Endothelial cell of umbilical vein (primary cell): Measurements from ENCODE around the gene TBC1D28. TPM values are rescaled to one million over a fixed set of nuclear protein-coding genes. Genes with fewer than 3 reads are reported as not detected.
"Not testable (repeated sequence)": the region's sequence is repeated elsewhere in the genome, so short reads cannot be mapped to it uniquely, and the experiment has no call there.

Experiments
- BruUV-seq: library from RNA; stranded (reverse); fragments of 400-500 nt; replicated peaks from 2 replicates; lab custom pipeline; 2021; lab: Mats Ljungman, UMichigan
- CTCF ChIA-PET: fragments of 300-600, 350-600 bp; sonication (Branson Sonifier 250); formaldehyde crosslinking; loops from one replicate; lab custom pipeline; 2021; ENCODE audit warnings: antibody characterized with exemption, inconsistent platforms; lab: Charles Lee
- POLR2A ChIA-PET: fragments of 300-600, 350-600 bp; sonication (Branson Sonifier 250); formaldehyde crosslinking; loops from one replicate; lab custom pipeline; 2021; ENCODE audit warnings: antibody characterized with exemption, inconsistent platforms; lab: Charles Lee
- DNase-seq: peaks from one replicate; pipeline ENCODE4 v3.0.0-alpha.2; 2011; ENCODE audit warnings: low read depth, low spot score
- FAIRE-seq: peaks from 2 replicates; lab custom pipeline; 2011; peaks lifted over from hg19 to GRCh38; lab: Jason Lieb, UNC
- H2AFZ ChIP-seq: 2 replicates; pipeline ENCODE4 v1.6.0; 2012; ENCODE audit warnings: low read depth, low read length, control low read depth, inconsistent platforms
- H3K27ac ChIP-seq: 2 replicates; pipeline ENCODE4 v1.5.1; 2011; ENCODE audit warnings: low read depth, mild to moderate bottlenecking, control low read depth, low read length, moderate library complexity; ENCODE audit not compliant: insufficient read depth
- H3K27me3 ChIP-seq, 2 experiments: 2 replicates each; pipeline versions ENCODE4 v1.6.0 to v1.6.1; 2011; ENCODE audit warnings: low read length in 2 of 2, mixed read lengths in 1 of 2; ENCODE audit not compliant: control insufficient read depth in 2 of 2, insufficient read depth in 2 of 2
- H3K36me3 ChIP-seq, 2 experiments: 2 replicates in 1 of 2; 3 replicates in 1 of 2; pipeline ENCODE4 v1.5.1; 2011; ENCODE audit warnings: low read length in 2 of 2, mild to moderate bottlenecking in 1 of 2, moderate library complexity in 1 of 2; ENCODE audit not compliant: control insufficient read depth in 2 of 2, insufficient read depth in 2 of 2; ENCODE audit errors: extremely low read depth in 1 of 2
- H3K4me1 ChIP-seq: 3 replicates; pipeline ENCODE4 v1.5.1; 2011; ENCODE audit warnings: mild to moderate bottlenecking, low read length; ENCODE audit not compliant: control insufficient read depth, insufficient read depth; ENCODE audit errors: extremely low read depth
- H3K4me2 ChIP-seq: 2 replicates; pipeline ENCODE4 v1.6.1; 2011; ENCODE audit warnings: low read length, control low read depth, mixed read lengths; ENCODE audit not compliant: insufficient read depth
- H3K4me3 ChIP-seq, 3 experiments: fragments of 200-600 bp in 1 of 3; sonication (generic), shearing (Covaris generic) in 1 of 3; replicated peaks in 1 of 3; 2 replicates each; pipeline ENCODE4 v1.5.1; 2011 to 2016; ENCODE audit warnings: control low read depth in 3 of 3, low read length in 3 of 3, mild to moderate bottlenecking in 2 of 3, inconsistent platforms in 1 of 3, low read depth in 1 of 3, moderate library complexity in 1 of 3; ENCODE audit not compliant: insufficient read depth in 1 of 3
- H3K79me2 ChIP-seq: 2 replicates; pipeline ENCODE4 v1.6.0; 2012; ENCODE audit warnings: low read length, inconsistent platforms; ENCODE audit not compliant: control insufficient read depth, insufficient read depth
- H3K9ac ChIP-seq: replicated peaks from 2 replicates; pipeline ENCODE3; 2011; ENCODE audit warnings: low read length, control low read depth; ENCODE audit not compliant: insufficient read depth; ENCODE audit errors: extremely low read depth
- H3K9me1 ChIP-seq: replicated peaks from 3 replicates; pipeline ENCODE4 v1.6.0; 2011; ENCODE audit warnings: mild to moderate bottlenecking, low read length; ENCODE audit not compliant: control insufficient read depth, insufficient read depth; ENCODE audit errors: extremely low read depth
- H3K9me3 ChIP-seq: replicated peaks from 2 replicates; pipeline ENCODE4 v1.5.1; 2012; ENCODE audit warnings: low read length, inconsistent platforms; ENCODE audit not compliant: control insufficient read depth, insufficient read depth
- H4K20me1 ChIP-seq: replicated peaks from 2 replicates; pipeline ENCODE3; 2011; ENCODE audit warnings: mild to moderate bottlenecking, low read length; ENCODE audit not compliant: control insufficient read depth, insufficient read depth; ENCODE audit errors: extremely low read depth
- dilution Hi-C: fragments of 300-500 bp; cut with MboI; formaldehyde crosslinking; loops from one replicate; pipeline ENCODE4 v1.15.0; 2019; ENCODE audit warnings: low sequenced_read_pairs; ENCODE audit not compliant: extremely low pct_ligation_motif_present
- intact Hi-C: fragments of 100-400 bp; cut with micrococcal nuclease; formaldehyde crosslinking; loops from one replicate; pipeline ENCODE4 v1.10.0; 2022
- polyA plus RNA-seq, 4 experiments: library from polyadenylated mRNA; depleted of rRNA in 3 of 4; stranded (reverse) in 3 of 4; unstranded in 1 of 4; fragments of >200 nt; gene quantifications; 2 replicates each; pipeline versions ENCODE4 v1.2.1 to v1.2.3, GENCODE V29; 2011 to 2012; ENCODE audit warnings: missing spikeins in 1 of 4
- total RNA-seq: library from RNA; stranded (reverse); gene quantifications from 2 replicates; pipeline ENCODE4 v1.2.3, GENCODE V29; 2021

TBC1D28 gene
- total and polyA plus RNA-seq, 2 donors (not counting 3 experiments of a cell fraction or from before 2014, with no cell fraction given), result not detected

DNA sequence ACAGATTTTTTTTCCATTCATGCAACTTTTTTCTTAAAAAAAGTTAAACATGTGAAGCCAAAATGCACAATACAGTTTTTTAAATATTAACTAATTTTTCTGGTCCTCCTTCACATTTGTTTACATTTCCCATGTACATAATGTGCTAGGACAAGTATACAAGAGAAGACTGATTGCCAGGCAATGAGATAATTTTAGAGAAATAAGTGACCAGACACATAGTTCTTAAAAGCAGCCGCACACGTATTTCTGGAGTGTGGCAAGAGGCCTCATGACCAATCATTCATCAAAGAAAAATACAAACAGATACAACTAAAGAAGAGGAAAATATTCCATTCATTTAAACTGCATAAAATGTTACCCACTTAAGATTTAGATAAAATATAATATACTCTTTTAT lies 22.1 kb upstream of the TBC1D28 start:
- H2AFZ ChIP-seq, H3K36me3 ChIP-seq, FAIRE-seq, H3K9me1 ChIP-seq, H3K27ac ChIP-seq, DNase-seq, H3K79me2 ChIP-seq, H3K9ac ChIP-seq, BruUV-seq, dilution Hi-C loops, H4K20me1 ChIP-seq, H3K4me2 ChIP-seq, POLR2A ChIA-PET, H3K4me3 ChIP-seq, CTCF ChIA-PET, H3K27me3 ChIP-seq, H3K9me3 ChIP-seq, intact Hi-C loops, H3K4me1 ChIP-seq: not testable (repeated sequence)

- H3K9me3 ChIP-seq, H3K27me3 ChIP-seq, H3K27ac ChIP-seq, H3K36me3 ChIP-seq, H2AFZ ChIP-seq, H3K4me1 ChIP-seq, intact Hi-C loops, BruUV-seq, H3K9me1 ChIP-seq, H3K9ac ChIP-seq, POLR2A ChIA-PET, H3K79me2 ChIP-seq, DNase-seq, CTCF ChIA-PET, H4K20me1 ChIP-seq, H3K4me2 ChIP-seq, H3K4me3 ChIP-seq, dilution Hi-C loops: not testable (repeated sequence)
- peak; percentile 12 for FAIRE-seq
Observed at GRCh38 chr17:18661924-18662624, 17.9 kb upstream of the TBC1D28 start.

GRCh38 chr17:18650094-18650493 lies 5.9 kb upstream of the TBC1D28 start:
- CTCF ChIA-PET, H3K4me3 ChIP-seq, intact Hi-C loops, H3K36me3 ChIP-seq, H3K9me3 ChIP-seq, H3K4me1 ChIP-seq, H3K27me3 ChIP-seq, H4K20me1 ChIP-seq, H3K79me2 ChIP-seq, H3K9ac ChIP-seq, BruUV-seq, POLR2A ChIA-PET, FAIRE-seq, dilution Hi-C loops, DNase-seq, H3K4me2 ChIP-seq, H3K9me1 ChIP-seq, H3K27ac ChIP-seq, H2AFZ ChIP-seq: not testable (repeated sequence)

DNA sequence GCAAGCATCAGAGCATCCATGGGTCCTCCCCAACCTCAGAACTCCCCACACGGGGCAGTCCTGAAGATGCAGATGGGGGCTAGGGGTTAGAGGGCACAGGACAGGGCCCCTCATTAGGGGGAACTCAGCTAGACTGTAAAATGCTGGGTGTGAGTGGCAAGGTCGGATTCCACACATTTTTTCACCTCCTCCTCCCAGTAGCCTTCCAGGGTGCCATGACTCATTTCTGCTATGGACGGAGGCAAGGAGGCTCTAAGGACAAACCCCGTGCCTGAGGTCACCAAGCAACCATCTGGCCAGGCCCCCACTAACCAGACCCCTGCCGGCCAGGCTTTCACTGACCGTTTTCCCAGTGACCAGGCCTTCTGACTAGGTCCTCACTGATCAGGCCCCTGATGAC lies 1.1 kb downstream of the TBC1D28 start:
- H3K9ac ChIP-seq, H3K4me1 ChIP-seq, H3K79me2 ChIP-seq, DNase-seq, H3K27me3 ChIP-seq, H2AFZ ChIP-seq, CTCF ChIA-PET, H3K9me1 ChIP-seq, H3K27ac ChIP-seq, BruUV-seq, H3K4me2 ChIP-seq, intact Hi-C loops, dilution Hi-C loops, H3K36me3 ChIP-seq, FAIRE-seq, H4K20me1 ChIP-seq, POLR2A ChIA-PET, H3K4me3 ChIP-seq, H3K9me3 ChIP-seq: not testable (repeated sequence)
